SK-N-SH (cell line): Measurements from ENCODE around the gene TMTC2. TPM values are rescaled to one million over a fixed set of nuclear protein-coding genes. Genes with fewer than 3 reads are reported as not detected.

Experiments
- CTCF ChIA-PET: fragments of 300-600, 350-600 bp; formaldehyde crosslinking; extraction: SDS; loops from one replicate; lab custom pipeline; 2021; lab: Yijun Ruan, JAX
- POLR2A ChIA-PET: fragments of 350-600 bp; sonication (Branson Sonifier 250); formaldehyde crosslinking; extraction: SDS; loops from one replicate; lab custom pipeline; 2020; ENCODE audit warnings: antibody characterized with exemption, inconsistent platforms; lab: Yijun Ruan, JAX
- DNase-seq: peaks from one replicate; pipeline ENCODE4 v3.0.0; 2012
- H2AFZ ChIP-seq: fragments of 200-600 bp; sonication (generic); 2 replicates; pipeline ENCODE4 v1.8.1; 2016; ENCODE audit warnings: antibody characterized with exemption, mild to moderate bottlenecking, low read depth
- H3F3A ChIP-seq: fragments of 200-600 bp; sonication (generic); replicated peaks from 2 replicates; pipeline ENCODE3; 2016; ENCODE audit warnings: antibody characterized with exemption, mild to moderate bottlenecking; ENCODE audit not compliant: insufficient read depth
- H3K27ac ChIP-seq, 2 experiments: fragments of 200-500 bp in 1 of 2; fragments of 200-600 bp in 1 of 2; sonication (Bioruptor generic) in 1 of 2; sonication (generic), shearing (Covaris generic) in 1 of 2; 2 replicates each; pipeline versions ENCODE4 v1.5.1 to v1.6.1; 2014 to 2016; ENCODE audit warnings: low read depth in 2 of 2, inconsistent platforms in 1 of 2, low read length in 1 of 2, mild to moderate bottlenecking in 1 of 2, mixed read lengths in 1 of 2
- H3K27me3 ChIP-seq: fragments of 200-600 bp; sonication (generic), shearing (Covaris generic); 2 replicates; pipeline ENCODE4 v1.6.1; 2016; ENCODE audit warnings: mixed run types; ENCODE audit not compliant: insufficient read depth
- H3K36me3 ChIP-seq, 2 experiments: fragments of 200-500 bp in 1 of 2; fragments of 200-600 bp in 1 of 2; sonication (Bioruptor generic) in 1 of 2; sonication (generic) in 1 of 2; replicated peaks in 1 of 2; 2 replicates each; pipeline versions ENCODE3 to v1.5.1; 2014 to 2016; ENCODE audit warnings: low read length in 1 of 2, mild to moderate bottlenecking in 1 of 2; ENCODE audit not compliant: insufficient read depth in 2 of 2, control insufficient read depth in 1 of 2
- H3K4me1 ChIP-seq, 2 experiments: fragments of 200-500 bp in 1 of 2; fragments of 200-600 bp in 1 of 2; sonication (Bioruptor generic) in 1 of 2; sonication (generic), shearing (Covaris generic) in 1 of 2; 2 replicates each; pipeline versions ENCODE4 v1.5.1 to v1.6.1; 2014 to 2016; ENCODE audit warnings: low read depth in 1 of 2, low read length in 1 of 2, mixed run types in 1 of 2; ENCODE audit not compliant: insufficient read depth in 2 of 2, control insufficient read depth in 1 of 2
- H3K4me2 ChIP-seq: fragments of 200-600 bp; sonication (generic), shearing (Covaris generic); 2 replicates; pipeline ENCODE4 v1.6.1; 2017; ENCODE audit warnings: mixed run types
- H3K4me3 ChIP-seq, 2 experiments: fragments of 200-500 bp in 1 of 2; fragments of 200-600 bp in 1 of 2; sonication (Bioruptor generic) in 1 of 2; sonication (generic), shearing (Covaris generic) in 1 of 2; 2 replicates each; pipeline versions ENCODE4 v1.5.1 to v1.8.1; 2014 to 2016; ENCODE audit warnings: low read depth in 2 of 2, inconsistent platforms in 1 of 2, low read length in 1 of 2, mild to moderate bottlenecking in 1 of 2, mixed read lengths in 1 of 2, moderate library complexity in 1 of 2
- H3K79me2 ChIP-seq: fragments of 200-600 bp; sonication (generic); 2 replicates; pipeline ENCODE4 v1.8.1; 2017; ENCODE audit warnings: mild to moderate bottlenecking; ENCODE audit not compliant: insufficient read depth
- H3K9ac ChIP-seq: fragments of 200-600 bp; sonication (generic); 2 replicates; pipeline ENCODE4 v1.6.1; 2017; ENCODE audit warnings: mixed run types
- H3K9me2 ChIP-seq: fragments of 200-600 bp; sonication (generic); 2 replicates; pipeline ENCODE4 v1.6.1; 2017; ENCODE audit warnings: mixed run types
- H3K9me3 ChIP-seq: fragments of 200-600 bp; sonication (generic); 2 replicates; pipeline ENCODE4 v1.6.1; 2017; ENCODE audit warnings: mixed run types, mild to moderate bottlenecking, moderate library complexity
- H4K20me1 ChIP-seq: fragments of 200-600 bp; sonication (generic); 2 replicates; pipeline ENCODE4 v1.6.1; 2017; ENCODE audit warnings: mild to moderate bottlenecking, mixed run types; ENCODE audit not compliant: insufficient read depth
- CTCF ChIP-seq: fragments of 200-600 bp; sonication (generic); IDR thresholded peaks from 2 replicates; pipeline ENCODE4 v1.6.1; 2017; ENCODE audit warnings: antibody characterized with exemption, mild to moderate bottlenecking, moderate library complexity
- ELF1 ChIP-seq: IDR thresholded peaks from 2 replicates; pipeline ENCODE4 v1.4.0; 2012
- EP300 ChIP-seq, 2 experiments: IDR thresholded peaks; 2 replicates each; pipeline versions ENCODE4 v1.4.0 to v1.6.1; 2012; ENCODE audit warnings: borderline replicate concordance in 1 of 2, low read depth in 1 of 2, low read length in 1 of 2
- EZH2phosphoT487 ChIP-seq: fragments of 200-600 bp; sonication (generic); IDR thresholded peaks from 2 replicates; pipeline ENCODE4 v1.6.1; 2017; ENCODE audit warnings: low read depth, mixed run types, mild to moderate bottlenecking, antibody characterized with exemption, moderate library complexity, borderline replicate concordance
- FOSL2 ChIP-seq: IDR thresholded peaks from 2 replicates; pipeline ENCODE4 v1.4.0; 2012; ENCODE audit warnings: low read depth, mild to moderate bottlenecking, moderate library complexity, borderline replicate concordance
- FOXJ3 ChIP-seq: sonication (generic); formaldehyde crosslinking; IDR thresholded peaks from 2 replicates; pipeline ENCODE4 v1.5.1; 2020; ENCODE audit warnings: mild to moderate bottlenecking, missing genetic modification reagents
- FOXM1 ChIP-seq: IDR thresholded peaks from 2 replicates; pipeline ENCODE4 v1.4.0; 2012; ENCODE audit warnings: low read depth, mild to moderate bottlenecking
- GATA2 ChIP-seq: sonication (generic); formaldehyde crosslinking; IDR thresholded peaks from 2 replicates; pipeline ENCODE4 v1.5.0; 2020; ENCODE audit warnings: mild to moderate bottlenecking, missing genetic modification reagents
- MEF2A ChIP-seq: IDR thresholded peaks from 2 replicates; pipeline ENCODE4 v1.4.0; 2012; ENCODE audit warnings: low read depth, borderline replicate concordance
- NRF1 ChIP-seq: IDR thresholded peaks from 2 replicates; pipeline ENCODE4 v1.6.1; 2012; ENCODE audit warnings: low read depth, mild to moderate bottlenecking, low read length
- RCOR1 ChIP-seq: fragments of 150-350 bp; IDR thresholded peaks from 2 replicates; pipeline ENCODE4 v1.6.1; 2017; ENCODE audit warnings: antibody characterized with exemption, low read length
- SIN3A ChIP-seq: IDR thresholded peaks from 2 replicates; pipeline ENCODE4 v1.6.1; 2012; ENCODE audit warnings: low read depth, mild to moderate bottlenecking, low read length, moderate library complexity, borderline replicate concordance
- SMC3 ChIP-seq: IDR thresholded peaks from 2 replicates; pipeline ENCODE4 v1.6.1; 2012; ENCODE audit warnings: low read depth, low read length, improper control_type of control experiment
- TCF12 ChIP-seq: IDR thresholded peaks from 2 replicates; pipeline ENCODE4 v1.4.0; 2012
- USF1 ChIP-seq: IDR thresholded peaks from 2 replicates; pipeline ENCODE4 v1.4.0; 2012; ENCODE audit warnings: low read depth, borderline replicate concordance
- YY1 ChIP-seq: IDR thresholded peaks from 2 replicates; pipeline ENCODE4 v1.4.0; 2012; ENCODE audit warnings: low read depth, mild to moderate bottlenecking
- ZBTB33 ChIP-seq: IDR thresholded peaks from 2 replicates; pipeline ENCODE4 v1.4.0; 2012; ENCODE audit warnings: low read depth, borderline replicate concordance
- WGBS: methylation state at CpG from one replicate; pipeline ENCODE4 v1.1.6; 2017; ENCODE audit warnings: low lambda C conversion rate; 5-methylcytosine and 5-hydroxymethylcytosine counted together
- polyA plus RNA-seq, 3 experiments: library from polyadenylated mRNA; depleted of rRNA; stranded (reverse); fragments of >200 nt; gene quantifications; 2 replicates each; pipeline ENCODE4 v1.2.3, GENCODE V29; 2012

Gene TMTC2
- polyA plus RNA-seq, 1 of the 3 experiments (the other 2 are of a cell fraction), result 4.1 TPM

GRCh38 chr12:82725741-82726140, 39.0 kb downstream of the TMTC2 start:
- Histone ChIP-seq H3K4me2 (no peak overlapping the region), H3K27ac (no peak overlapping the region), H3K36me3 (peaks cover 0 to under 1% of the 10 kb centered on the region in 2 experiments), H3K27me3 (no peaks in the 10 kb centered on the region), H3K4me1 (peaks cover 0 to 7% of the 10 kb centered on the region in 2 experiments; a peak in 2 of 4 replicates), H3K4me3 (no peak overlapping the region), H4K20me1 (no peaks in the 10 kb centered on the region), H3K9ac (no peak overlapping the region), H2AFZ (no peak overlapping the region), H3F3A (no peaks in the 10 kb centered on the region), H3K9me2 (no peaks in the 10 kb centered on the region), H3K79me2 (no peaks in the 10 kb centered on the region), H3K9me3 (no peaks in the 10 kb centered on the region)
- TF ChIP-seq NRF1 (no peak), SIN3A (no peak), SMC3 (no peak), CTCF (no peak), MEF2A (no peak), ELF1 (no peak), EP300 (IDR thresholded peaks at IDR 0.05; ENCODE audit: borderline replicate concordance in 1 of 2, low read depth in 1 of 2, low read length in 1 of 2) (no peak), FOXJ3 (CRISPR knock-in tag) (no peak), TCF12 (no peak), YY1 (no peak), FOXM1 (no peak), EZH2phosphoT487 (no peak), FOSL2 (no peak), RCOR1 (no peak), USF1 (no peak), GATA2 (CRISPR knock-in tag) (no peak), ZBTB33 (no peak)
- WGBS, result 91% methylated on average over 1 of the region's 1 CpG
- ChIA-PET CTCF (no interaction called here), POLR2A (no interaction called here)
- DNase-seq, result no peak
